PC-9 (cell line): ENCODE data around the gene ATP1A3.

Source experiments
- CTCF ChIP-seq: fragments of 200-600 bp; sonication (generic); conservative IDR thresholded peaks from 2 replicates; pipeline ENCODE4 v1.6.1; 2017; ENCODE audit warnings: mixed run types, antibody characterized with exemption, mild to moderate bottlenecking, moderate library complexity
- EZH2 ChIP-seq: fragments of 200-600 bp; sonication (generic); IDR thresholded peaks from 2 replicates; pipeline ENCODE4 v1.8.0; 2017; ENCODE audit warnings: antibody characterized with exemption, low read depth

- no peak for TF ChIP-seq CTCF
- TF ChIP-seq EZH2 = no peak
Measured at GRCh38 chr19:41947091-41947490, 46.9 kb downstream of the ATP1A3 start.
